ENCODE data around the gene SYCP2.
A peak's percentile ranks its signal among the peaks of the same experiment; 100 is the strongest.

The SYCP2 gene

GRCh38 chr20:59948828-59949720 is 15.6 kb upstream of the SYCP2 start:
- Histone ChIP-seq H2BK15ac (ENCODE audit: low read depth, poor library complexity, severe bottlenecking) (no peak overlapping the region), H3K4me3 (ENCODE audit: insufficient read depth in 1 of 2, low read depth in 1 of 2, low read length in 2 of 2) (no peak overlapping the region), H3K4me2 (ENCODE audit: low read length, poor library complexity, severe bottlenecking) (no peak overlapping the region), H3K4me1 (ENCODE audit: control insufficient read depth, insufficient read depth, low read depth, low read length) (no peaks in the 10 kb centered on the region), H3K9ac (ENCODE audit: low read length) (peak overlapping the region; percentile 39), H3K14ac (ENCODE audit: low read length in 2 of 2) (no peak overlapping the region), H4K8ac (ENCODE audit: low read length) (no peak overlapping the region), H3K4ac (ENCODE audit: low read depth in 1 of 2, low read length in 2 of 2) (no peak overlapping the region), H3K79me1 (replicated peaks; ENCODE audit: low read length, poor library complexity, severe bottlenecking) (peaks cover 5% of the 10 kb centered on the region), H3K23ac (ENCODE audit: low read length in 2 of 2) (no peak overlapping the region), H2BK12ac (ENCODE audit: low read length in 2 of 2) (no peak overlapping the region), H3K9me3 (ENCODE audit: control insufficient read depth, low read length) (no peaks in the 10 kb centered on the region), H3K18ac (ENCODE audit: low read depth in 1 of 2, low read length in 2 of 2) (no peak overlapping the region), H3K27ac (ENCODE audit: low read length, poor library complexity, severe bottlenecking) (no peak overlapping the region), H2AFZ (ENCODE audit: low read depth, low read length) (no peak overlapping the region), H4K91ac (ENCODE audit: low read length) (no peak overlapping the region), H2BK120ac (ENCODE audit: low read depth, low read length) (no peak overlapping the region), H3K36me3 (ENCODE audit: control insufficient read depth in 1 of 2, insufficient read depth in 2 of 2, low read depth in 1 of 2, low read length in 2 of 2) (peaks cover 5 to 22% of the 10 kb centered on the region in 2 experiments), H2BK5ac (ENCODE audit: low read depth, low read length, poor library complexity, severe bottlenecking) (no peak overlapping the region), H3K27me3 (ENCODE audit: control insufficient read depth in 1 of 2, insufficient read depth in 1 of 2, low read length in 2 of 2) (no peaks in the 10 kb centered on the region), H2AK5ac (ENCODE audit: low read length, severe bottlenecking) (no peak overlapping the region)
- WGBS, result 70% methylated on average over 4 of the region's 7 CpGs
- DNase-seq, result peak; percentile 65

DNA sequence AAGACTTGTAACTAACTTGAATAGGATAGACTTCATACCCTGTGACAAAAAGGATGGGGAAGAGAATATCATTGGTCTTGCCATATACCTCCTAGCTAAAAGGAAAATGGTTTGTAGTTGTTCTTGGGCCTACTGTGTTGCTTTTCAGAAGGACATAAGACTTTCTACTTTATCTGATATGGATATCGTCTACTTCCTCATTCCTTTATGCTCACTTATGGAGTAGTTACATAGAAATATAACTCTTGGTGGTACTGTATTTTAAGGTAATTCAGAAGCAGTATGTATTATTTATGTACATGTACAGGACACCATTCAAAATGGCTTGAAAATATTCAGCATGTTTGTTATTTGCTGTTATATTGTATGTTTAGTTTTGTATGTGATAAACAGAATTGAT is 14.8 kb upstream of the SYCP2 start:
- no peak overlapping the region for H2BK5ac ChIP-seq (ENCODE audit: low read depth, low read length, poor library complexity, severe bottlenecking)
- no peak overlapping the region for H3K18ac ChIP-seq (ENCODE audit: low read depth in 1 of 2, low read length in 2 of 2)
- no CpG with 5 or more reads among the region's 1 CpG for WGBS
- H3K23ac ChIP-seq (ENCODE audit: low read length in 2 of 2), result no peak overlapping the region
- no peak overlapping the region for H3K4ac ChIP-seq (ENCODE audit: low read depth in 1 of 2, low read length in 2 of 2)
- no peak overlapping the region for H2BK120ac ChIP-seq (ENCODE audit: low read depth, low read length)
- no peak overlapping the region for H3K9ac ChIP-seq (ENCODE audit: low read length)
- H2AK5ac ChIP-seq (ENCODE audit: low read length, severe bottlenecking), result no peak overlapping the region
- no peaks in the 10 kb centered on the region for H3K4me1 ChIP-seq (ENCODE audit: control insufficient read depth, insufficient read depth, low read depth, low read length)
- no peak for DNase-seq
- no peak overlapping the region for H3K27ac ChIP-seq (ENCODE audit: low read length, poor library complexity, severe bottlenecking)
- no peak overlapping the region for H4K8ac ChIP-seq (ENCODE audit: low read length)
- H3K9me3 ChIP-seq (ENCODE audit: control insufficient read depth, low read length), result no peaks in the 10 kb centered on the region
- H3K4me2 ChIP-seq (ENCODE audit: low read length, poor library complexity, severe bottlenecking), result no peak overlapping the region
- H2BK12ac ChIP-seq (ENCODE audit: low read length in 2 of 2), result no peak overlapping the region
- H3K4me3 ChIP-seq (ENCODE audit: insufficient read depth in 1 of 2, low read depth in 1 of 2, low read length in 2 of 2), result no peak overlapping the region
- H2AFZ ChIP-seq (ENCODE audit: low read depth, low read length), result no peak overlapping the region
- peaks cover 5% of the 10 kb centered on the region for H3K79me1 ChIP-seq (replicated peaks; ENCODE audit: low read length, poor library complexity, severe bottlenecking)
- no peak overlapping the region for H2BK15ac ChIP-seq (ENCODE audit: low read depth, poor library complexity, severe bottlenecking)
- peaks cover 5 to 31% of the 10 kb centered on the region in 2 experiments for H3K36me3 ChIP-seq (ENCODE audit: control insufficient read depth in 1 of 2, insufficient read depth in 2 of 2, low read depth in 1 of 2, low read length in 2 of 2)
- no peak overlapping the region for H3K14ac ChIP-seq (ENCODE audit: low read length in 2 of 2)
- H3K27me3 ChIP-seq (ENCODE audit: control insufficient read depth in 1 of 2, insufficient read depth in 1 of 2, low read length in 2 of 2), result no peaks in the 10 kb centered on the region
- no peak overlapping the region for H4K91ac ChIP-seq (ENCODE audit: low read length)

DNA sequence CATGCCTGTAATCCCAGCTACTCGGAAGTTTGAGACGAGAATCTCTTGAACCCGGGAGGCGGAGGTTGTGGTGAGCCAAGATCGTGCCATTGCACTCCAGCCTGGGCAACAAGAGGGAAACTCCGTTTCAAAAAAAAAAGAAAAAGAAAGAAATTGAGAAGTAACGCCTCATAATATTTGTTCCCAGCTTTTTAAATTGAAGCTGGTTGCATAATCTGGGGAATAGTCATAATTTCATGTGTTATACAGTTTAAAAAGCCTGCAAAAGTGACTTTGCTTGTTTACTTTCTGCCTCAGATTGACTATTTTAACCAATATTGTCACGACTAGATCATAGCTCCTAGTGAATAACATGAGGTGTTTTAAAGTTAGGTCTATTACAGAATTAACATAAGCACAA is 13.9 kb upstream of the SYCP2 start:
- no peaks in the 10 kb centered on the region for H3K9me3 ChIP-seq (ENCODE audit: control insufficient read depth, low read length)
- 96% methylated on average over 7 of the region's 8 CpGs for WGBS
- no peak overlapping the region for H3K4me3 ChIP-seq (ENCODE audit: insufficient read depth in 1 of 2, low read depth in 1 of 2, low read length in 2 of 2)

GRCh38 chr20:59945731-59946130 is 12.3 kb upstream of the SYCP2 start:
- Histone ChIP-seq H3K79me1 (replicated peaks; ENCODE audit: low read length, poor library complexity, severe bottlenecking) (peaks cover 5% of the 10 kb centered on the region), H2BK120ac (ENCODE audit: low read depth, low read length) (no peak overlapping the region), H3K23ac (ENCODE audit: low read length in 2 of 2) (no peak overlapping the region), H3K27ac (ENCODE audit: low read length, poor library complexity, severe bottlenecking) (peak overlapping the region; percentile 36), H3K9ac (ENCODE audit: low read length) (peak overlapping the region; percentile 9), H3K4me3 (ENCODE audit: insufficient read depth in 1 of 2, low read depth in 1 of 2, low read length in 2 of 2) (no peak overlapping the region), H3K27me3 (ENCODE audit: control insufficient read depth in 1 of 2, insufficient read depth in 1 of 2, low read length in 2 of 2) (no peaks in the 10 kb centered on the region), H4K91ac (ENCODE audit: low read length) (no peak overlapping the region), H3K4ac (ENCODE audit: low read depth in 1 of 2, low read length in 2 of 2) (no peak overlapping the region), H4K8ac (ENCODE audit: low read length) (no peak overlapping the region), H3K9me3 (ENCODE audit: control insufficient read depth, low read length) (no peaks in the 10 kb centered on the region), H2AK5ac (ENCODE audit: low read length, severe bottlenecking) (no peak overlapping the region), H2BK5ac (ENCODE audit: low read depth, low read length, poor library complexity, severe bottlenecking) (no peak overlapping the region), H3K18ac (ENCODE audit: low read depth in 1 of 2, low read length in 2 of 2) (no peak overlapping the region), H2BK15ac (ENCODE audit: low read depth, poor library complexity, severe bottlenecking) (no peak overlapping the region), H2BK12ac (ENCODE audit: low read length in 2 of 2) (no peak overlapping the region), H3K4me2 (ENCODE audit: low read length, poor library complexity, severe bottlenecking) (no peak overlapping the region), H3K36me3 (ENCODE audit: control insufficient read depth in 1 of 2, insufficient read depth in 2 of 2, low read depth in 1 of 2, low read length in 2 of 2) (peaks cover 5 to 44% of the 10 kb centered on the region in 2 experiments), H3K14ac (ENCODE audit: low read length in 2 of 2) (no peak overlapping the region), H3K4me1 (ENCODE audit: control insufficient read depth, insufficient read depth, low read depth, low read length) (no peaks in the 10 kb centered on the region), H2AFZ (ENCODE audit: low read depth, low read length) (no peak overlapping the region)
- 9% methylated on average over 1 of the region's 2 CpGs for WGBS
- DNase-seq, result no peak

More for the DNA sequence above, 13.9 kb upstream of the SYCP2 start:
- no peak overlapping the region for H4K8ac ChIP-seq (ENCODE audit: low read length)
- no peaks in the 10 kb centered on the region for H3K27me3 ChIP-seq (ENCODE audit: control insufficient read depth in 1 of 2, insufficient read depth in 1 of 2, low read length in 2 of 2)
- no peak overlapping the region for H3K4ac ChIP-seq (ENCODE audit: low read depth in 1 of 2, low read length in 2 of 2)
- no peaks in the 10 kb centered on the region for H3K4me1 ChIP-seq (ENCODE audit: control insufficient read depth, insufficient read depth, low read depth, low read length)
- no peak overlapping the region for H2BK120ac ChIP-seq (ENCODE audit: low read depth, low read length)
- H3K79me1 ChIP-seq (replicated peaks; ENCODE audit: low read length, poor library complexity, severe bottlenecking), result peaks cover 5% of the 10 kb centered on the region
- no peak overlapping the region for H3K18ac ChIP-seq (ENCODE audit: low read depth in 1 of 2, low read length in 2 of 2)
- H3K27ac ChIP-seq (ENCODE audit: low read length, poor library complexity, severe bottlenecking), result no peak overlapping the region
- H3K4me2 ChIP-seq (ENCODE audit: low read length, poor library complexity, severe bottlenecking), result no peak overlapping the region
- H3K14ac ChIP-seq (ENCODE audit: low read length in 2 of 2), result no peak overlapping the region
- H2AFZ ChIP-seq (ENCODE audit: low read depth, low read length), result no peak overlapping the region
- peaks cover 5 to 39% of the 10 kb centered on the region in 2 experiments for H3K36me3 ChIP-seq (ENCODE audit: control insufficient read depth in 1 of 2, insufficient read depth in 2 of 2, low read depth in 1 of 2, low read length in 2 of 2)
- no peak overlapping the region for H2BK12ac ChIP-seq (ENCODE audit: low read length in 2 of 2)
- DNase-seq, result no peak
- H2BK15ac ChIP-seq (ENCODE audit: low read depth, poor library complexity, severe bottlenecking), result no peak overlapping the region
- H3K23ac ChIP-seq (ENCODE audit: low read length in 2 of 2), result no peak overlapping the region
- no peak overlapping the region for H2BK5ac ChIP-seq (ENCODE audit: low read depth, low read length, poor library complexity, severe bottlenecking)
- H3K9ac ChIP-seq (ENCODE audit: low read length), result no peak overlapping the region
- H2AK5ac ChIP-seq (ENCODE audit: low read length, severe bottlenecking), result no peak overlapping the region
- H4K91ac ChIP-seq (ENCODE audit: low read length), result no peak overlapping the region

Measured in mesenchymal stem cell (in vitro differentiated cells and primary cell).